ENCODE measurements around the gene EFCAB11.
"Not testable (repeated sequence)": the region's sequence is repeated elsewhere in the genome, so short reads cannot be mapped to it uniquely, and the experiment has no call there.

The EFCAB11 gene

GRCh38 chr14:89892953-89893352, 61.6 kb downstream of the EFCAB11 start:
- peaks cover 0 to 3% of the 10 kb centered on the region in 2 donors for H3K9me3 ChIP-seq (ENCODE audit: control insufficient read depth in 1 of 2, low read length in 2 of 2)
- H3K36me3 ChIP-seq (ENCODE audit: control insufficient read depth in 1 of 2, insufficient read depth in 2 of 2, low read length in 2 of 2) = no peaks in the 10 kb centered on the region
- no peak overlapping the region for H3K27ac ChIP-seq (ENCODE audit: low read length)
- H3K4me1 ChIP-seq (ENCODE audit: control insufficient read depth in 1 of 2, insufficient read depth in 2 of 2, low read length in 2 of 2) = no peaks in the 10 kb centered on the region
- H3K4me3 ChIP-seq (ENCODE audit: low read depth in 1 of 2, low read length in 2 of 2) = no peak overlapping the region
- no peaks in the 10 kb centered on the region for H3K27me3 ChIP-seq (ENCODE audit: low read depth, low read length)

GRCh38 chr14:89891721-89892120, 62.8 kb downstream of the EFCAB11 start:
- not testable (repeated sequence) for H3K4me1 ChIP-seq (ENCODE audit: control insufficient read depth in 1 of 2, insufficient read depth in 2 of 2, low read length in 2 of 2); H3K27ac ChIP-seq (ENCODE audit: low read length); H3K4me3 ChIP-seq (ENCODE audit: low read depth in 1 of 2, low read length in 2 of 2); H3K36me3 ChIP-seq (ENCODE audit: control insufficient read depth in 1 of 2, insufficient read depth in 2 of 2, low read length in 2 of 2); H3K27me3 ChIP-seq (ENCODE audit: low read depth, low read length); H3K9me3 ChIP-seq (ENCODE audit: control insufficient read depth in 1 of 2, low read length in 2 of 2)

DNA sequence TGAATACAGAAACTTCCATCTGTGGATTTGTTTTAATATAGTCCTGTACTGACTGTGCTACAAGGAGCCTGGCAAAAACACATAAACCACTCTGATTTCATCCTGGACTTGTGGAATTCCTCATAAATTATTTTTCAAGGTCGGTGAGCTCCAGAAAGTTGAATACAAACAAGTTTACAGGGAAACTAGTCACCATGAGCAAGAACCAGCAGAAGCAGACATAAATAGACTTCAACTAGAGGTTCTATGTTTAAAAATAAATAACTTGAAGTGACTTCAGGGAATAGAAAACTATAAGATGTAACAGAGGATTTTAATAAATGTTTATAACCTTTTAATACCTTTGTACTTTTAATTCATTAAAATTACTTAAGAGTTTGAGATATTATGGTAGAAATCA, 63.5 kb downstream of the EFCAB11 start:
- no peaks in the 10 kb centered on the region for H3K27me3 ChIP-seq (ENCODE audit: low read depth, low read length)
- H3K4me3 ChIP-seq (ENCODE audit: low read depth in 1 of 2, low read length in 2 of 2) = no peak overlapping the region
- H3K27ac ChIP-seq (ENCODE audit: low read length) = no peak overlapping the region
- no peaks in the 10 kb centered on the region for H3K4me1 ChIP-seq (ENCODE audit: control insufficient read depth in 1 of 2, insufficient read depth in 2 of 2, low read length in 2 of 2)
- no peaks in the 10 kb centered on the region for H3K36me3 ChIP-seq (ENCODE audit: control insufficient read depth in 1 of 2, insufficient read depth in 2 of 2, low read length in 2 of 2)
- peaks cover 0 to 3% of the 10 kb centered on the region in 2 donors for H3K9me3 ChIP-seq (ENCODE audit: control insufficient read depth in 1 of 2, low read length in 2 of 2)

DNA sequence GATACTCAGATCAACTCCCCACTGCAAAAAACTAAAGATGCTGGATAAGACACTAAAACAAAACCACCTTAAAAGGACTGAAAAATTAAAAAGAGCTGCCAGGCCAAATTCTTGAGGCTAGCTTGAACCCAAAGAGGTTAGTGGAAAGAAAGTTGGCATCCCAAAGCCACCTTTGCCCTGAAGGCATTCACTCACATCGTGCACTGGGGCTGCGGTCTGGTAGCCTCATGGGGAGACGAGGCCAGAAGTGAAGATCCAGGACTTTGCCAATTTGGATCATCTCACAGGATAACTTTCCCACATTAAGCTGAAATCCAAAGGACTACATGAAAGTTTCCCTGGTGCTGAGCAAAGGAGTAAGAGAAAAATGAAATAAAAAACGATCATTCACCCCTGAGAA, 63.9 kb downstream of the EFCAB11 start:
- H3K27ac ChIP-seq (ENCODE audit: low read length) = no peak overlapping the region
- no peak overlapping the region for H3K4me3 ChIP-seq (ENCODE audit: low read depth in 1 of 2, low read length in 2 of 2)
- H3K27me3 ChIP-seq (ENCODE audit: low read depth, low read length) = no peaks in the 10 kb centered on the region
- H3K4me1 ChIP-seq (ENCODE audit: control insufficient read depth in 1 of 2, insufficient read depth in 2 of 2, low read length in 2 of 2) = no peaks in the 10 kb centered on the region
- H3K9me3 ChIP-seq (ENCODE audit: control insufficient read depth in 1 of 2, low read length in 2 of 2) = peaks cover 0 to 3% of the 10 kb centered on the region in 2 donors
- no peaks in the 10 kb centered on the region for H3K36me3 ChIP-seq (ENCODE audit: control insufficient read depth in 1 of 2, insufficient read depth in 2 of 2, low read length in 2 of 2)

- Histone ChIP-seq H3K9me3 (ENCODE audit: control insufficient read depth in 1 of 2, low read length in 2 of 2) (peaks cover 0 to 3% of the 10 kb centered on the region in 2 donors), H3K4me3 (ENCODE audit: low read depth in 1 of 2, low read length in 2 of 2) (no peak overlapping the region), H3K27me3 (ENCODE audit: low read depth, low read length) (no peaks in the 10 kb centered on the region), H3K27ac (ENCODE audit: low read length) (no peak overlapping the region), H3K36me3 (ENCODE audit: control insufficient read depth in 1 of 2, insufficient read depth in 2 of 2, low read length in 2 of 2) (no peaks in the 10 kb centered on the region), H3K4me1 (ENCODE audit: control insufficient read depth in 1 of 2, insufficient read depth in 2 of 2, low read length in 2 of 2) (no peaks in the 10 kb centered on the region)
Measured at GRCh38 chr14:89889626-89890025, 64.9 kb downstream of the EFCAB11 start.

DNA sequence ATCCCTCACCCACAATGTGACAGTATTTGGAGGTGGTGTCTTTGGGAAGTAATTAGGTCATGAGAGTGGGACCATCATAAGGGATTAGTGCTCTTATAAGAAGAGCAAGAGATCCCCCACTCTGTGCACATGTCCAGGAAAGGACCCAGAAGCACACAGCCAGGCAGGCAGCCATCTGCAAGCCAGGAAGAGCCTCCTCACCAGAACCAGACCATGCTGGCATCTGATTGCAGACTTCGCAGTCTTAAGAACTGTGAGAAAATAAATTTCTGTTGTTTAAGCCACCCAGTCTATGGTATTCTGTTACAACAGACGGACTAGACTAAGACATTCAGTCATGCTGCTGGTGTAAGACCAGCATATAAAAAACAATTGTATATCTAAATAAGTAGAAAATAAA, 69.8 kb downstream of the EFCAB11 start:
- no peaks in the 10 kb centered on the region for H3K9me3 ChIP-seq (ENCODE audit: control insufficient read depth in 1 of 2, low read length in 2 of 2)
- no peak overlapping the region for H3K27ac ChIP-seq (ENCODE audit: low read length)
- no peaks in the 10 kb centered on the region for H3K4me1 ChIP-seq (ENCODE audit: control insufficient read depth in 1 of 2, insufficient read depth in 2 of 2, low read length in 2 of 2)
- no peak overlapping the region for H3K4me3 ChIP-seq (ENCODE audit: low read depth in 1 of 2, low read length in 2 of 2)
- H3K27me3 ChIP-seq (ENCODE audit: low read depth, low read length) = no peaks in the 10 kb centered on the region
- H3K36me3 ChIP-seq (ENCODE audit: control insufficient read depth in 1 of 2, insufficient read depth in 2 of 2, low read length in 2 of 2) = no peaks in the 10 kb centered on the region

DNA sequence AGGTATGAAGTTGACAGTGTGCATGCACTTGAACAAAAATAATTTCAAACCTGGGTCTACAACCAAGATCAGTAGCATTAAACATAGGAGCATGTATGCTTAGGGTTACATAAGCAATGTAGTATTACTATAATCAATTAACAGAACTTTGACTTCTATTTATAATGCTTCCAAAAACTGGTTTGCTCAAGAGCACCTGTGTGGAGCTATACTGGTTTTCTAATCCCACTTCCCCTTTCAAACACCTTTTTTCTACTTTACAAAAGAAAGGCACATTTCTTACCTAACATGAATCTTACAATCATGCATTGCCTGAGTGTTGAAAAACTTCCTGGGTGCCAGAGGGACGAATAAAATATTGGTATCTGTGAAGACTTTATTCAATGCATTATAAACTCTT, 72.7 kb downstream of the EFCAB11 start:
- Histone ChIP-seq H3K4me3 (ENCODE audit: low read depth in 1 of 2, low read length in 2 of 2) (no peak overlapping the region), H3K36me3 (ENCODE audit: control insufficient read depth in 1 of 2, insufficient read depth in 2 of 2, low read length in 2 of 2) (no peaks in the 10 kb centered on the region), H3K27ac (ENCODE audit: low read length) (no peak overlapping the region)

GRCh38 chr14:89874091-89874490, 80.4 kb downstream of the EFCAB11 start:
- not testable (repeated sequence) for H3K4me1 ChIP-seq (ENCODE audit: control insufficient read depth in 1 of 2, insufficient read depth in 2 of 2, low read length in 2 of 2); H3K9me3 ChIP-seq (ENCODE audit: control insufficient read depth in 1 of 2, low read length in 2 of 2); H3K27me3 ChIP-seq (ENCODE audit: low read depth, low read length); H3K36me3 ChIP-seq (ENCODE audit: control insufficient read depth in 1 of 2, insufficient read depth in 2 of 2, low read length in 2 of 2); H3K27ac ChIP-seq (ENCODE audit: low read length); H3K4me3 ChIP-seq (ENCODE audit: low read depth in 1 of 2, low read length in 2 of 2)

More for the DNA sequence above, 72.7 kb downstream of the EFCAB11 start:
- Histone ChIP-seq H3K4me1 (ENCODE audit: control insufficient read depth in 1 of 2, insufficient read depth in 2 of 2, low read length in 2 of 2) (no peaks in the 10 kb centered on the region), H3K9me3 (ENCODE audit: control insufficient read depth in 1 of 2, low read length in 2 of 2) (no peaks in the 10 kb centered on the region), H3K27me3 (ENCODE audit: low read depth, low read length) (no peaks in the 10 kb centered on the region)

DNA sequence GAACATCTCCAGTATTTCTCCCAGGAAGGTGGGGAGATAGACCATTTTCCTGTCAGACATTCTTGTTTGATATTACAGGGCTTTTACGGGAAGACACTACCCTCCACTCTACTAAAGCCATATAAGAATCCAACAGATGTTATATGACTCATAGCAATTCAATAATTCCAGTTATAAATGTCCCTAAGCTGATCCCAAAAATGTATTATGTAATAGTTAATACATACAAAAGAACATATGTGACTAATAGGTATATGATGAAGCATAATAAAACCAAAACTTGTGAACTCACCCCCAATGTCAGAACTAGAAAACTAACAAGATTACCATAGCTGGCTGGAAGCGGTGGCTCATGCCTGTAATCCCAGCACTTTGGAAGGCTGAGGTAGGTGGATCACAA, 84.2 kb downstream of the EFCAB11 start:
- Histone ChIP-seq H3K9me3 (ENCODE audit: control insufficient read depth in 1 of 2, low read length in 2 of 2) (peaks cover 0 to 3% of the 10 kb centered on the region in 2 donors), H3K4me3 (ENCODE audit: low read depth in 1 of 2, low read length in 2 of 2) (no peak overlapping the region), H3K4me1 (ENCODE audit: control insufficient read depth in 1 of 2, insufficient read depth in 2 of 2, low read length in 2 of 2) (no peaks in the 10 kb centered on the region), H3K27ac (ENCODE audit: low read length) (no peak overlapping the region), H3K36me3 (ENCODE audit: control insufficient read depth in 1 of 2, insufficient read depth in 2 of 2, low read length in 2 of 2) (no peaks in the 10 kb centered on the region), H3K27me3 (ENCODE audit: low read depth, low read length) (no peaks in the 10 kb centered on the region)

DNA sequence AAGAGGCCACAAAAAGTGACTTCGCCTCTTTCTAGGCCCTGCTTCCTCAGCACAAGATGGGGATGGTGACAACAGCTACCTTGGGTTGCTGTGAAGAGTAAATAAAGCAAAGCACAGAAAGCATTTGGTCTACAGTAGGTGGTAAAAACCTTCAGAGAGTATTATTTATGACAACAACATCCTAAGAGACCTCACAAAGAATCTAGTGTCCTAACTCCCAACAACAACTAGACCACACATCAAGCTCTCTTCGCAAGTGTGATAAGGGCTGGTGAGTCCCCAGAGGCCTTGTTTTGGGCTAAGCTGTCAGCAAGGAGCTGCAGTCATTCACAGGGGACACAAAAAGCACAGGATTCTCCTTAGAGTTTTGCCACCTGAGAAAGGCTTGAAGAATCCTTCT, 84.9 kb downstream of the EFCAB11 start:
- no peaks in the 10 kb centered on the region for H3K4me1 ChIP-seq (ENCODE audit: control insufficient read depth in 1 of 2, insufficient read depth in 2 of 2, low read length in 2 of 2)
- no peak overlapping the region for H3K27ac ChIP-seq (ENCODE audit: low read length)
- H3K9me3 ChIP-seq (ENCODE audit: control insufficient read depth in 1 of 2, low read length in 2 of 2) = peaks cover 0 to 3% of the 10 kb centered on the region in 2 donors
- no peak overlapping the region for H3K4me3 ChIP-seq (ENCODE audit: low read depth in 1 of 2, low read length in 2 of 2)
- no peaks in the 10 kb centered on the region for H3K36me3 ChIP-seq (ENCODE audit: control insufficient read depth in 1 of 2, insufficient read depth in 2 of 2, low read length in 2 of 2)
- no peaks in the 10 kb centered on the region for H3K27me3 ChIP-seq (ENCODE audit: low read depth, low read length)

DNA sequence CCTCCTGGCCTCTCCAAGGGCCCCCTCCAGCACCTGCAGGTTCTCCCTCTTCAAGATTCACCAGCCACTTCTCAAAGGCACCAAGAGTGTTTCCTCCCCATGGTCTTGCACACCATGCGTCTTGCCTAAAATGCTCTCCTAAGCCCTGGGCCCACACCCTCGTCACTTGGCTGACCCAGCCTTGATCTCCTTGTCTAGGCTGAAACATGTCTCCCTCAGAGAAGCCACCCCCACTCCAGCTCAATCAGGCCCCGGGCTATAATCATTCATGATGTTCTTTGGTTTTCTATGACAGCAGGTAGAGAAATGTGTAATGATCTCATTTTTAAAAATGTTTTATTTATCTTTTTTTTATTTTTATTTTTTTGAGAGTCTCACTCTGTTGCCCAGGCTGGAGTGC, 88.1 kb downstream of the EFCAB11 start:
- peaks cover 0 to 5% of the 10 kb centered on the region in 2 donors for H3K9me3 ChIP-seq (ENCODE audit: control insufficient read depth in 1 of 2, low read length in 2 of 2)
- no peak overlapping the region for H3K27ac ChIP-seq (ENCODE audit: low read length)
- no peak overlapping the region for H3K4me3 ChIP-seq (ENCODE audit: low read depth in 1 of 2, low read length in 2 of 2)
- H3K36me3 ChIP-seq (ENCODE audit: control insufficient read depth in 1 of 2, insufficient read depth in 2 of 2, low read length in 2 of 2) = no peaks in the 10 kb centered on the region
- no peaks in the 10 kb centered on the region for H3K4me1 ChIP-seq (ENCODE audit: control insufficient read depth in 1 of 2, insufficient read depth in 2 of 2, low read length in 2 of 2)
- no peaks in the 10 kb centered on the region for H3K27me3 ChIP-seq (ENCODE audit: low read depth, low read length)

GRCh38 chr14:89865153-89865552, 89.4 kb downstream of the EFCAB11 start:
- Histone ChIP-seq H3K4me1 (ENCODE audit: control insufficient read depth in 1 of 2, insufficient read depth in 2 of 2, low read length in 2 of 2) (no peaks in the 10 kb centered on the region), H3K9me3 (ENCODE audit: control insufficient read depth in 1 of 2, low read length in 2 of 2) (peaks cover 0 to 6% of the 10 kb centered on the region in 2 donors), H3K36me3 (ENCODE audit: control insufficient read depth in 1 of 2, insufficient read depth in 2 of 2, low read length in 2 of 2) (no peaks in the 10 kb centered on the region), H3K4me3 (ENCODE audit: low read depth in 1 of 2, low read length in 2 of 2) (no peak overlapping the region), H3K27ac (ENCODE audit: low read length) (no peak overlapping the region), H3K27me3 (ENCODE audit: low read depth, low read length) (no peaks in the 10 kb centered on the region)
